Limb (tissue), 2 donors: ENCODE results near the gene CSAG2.

Experiments used
- DNase-seq, 2 donors: peaks; one replicate each; pipeline ENCODE4 v3.0.0-alpha.2; 2016; ENCODE audit errors: extremely low spot score in 2 of 2

CSAG2 gene

DNA sequence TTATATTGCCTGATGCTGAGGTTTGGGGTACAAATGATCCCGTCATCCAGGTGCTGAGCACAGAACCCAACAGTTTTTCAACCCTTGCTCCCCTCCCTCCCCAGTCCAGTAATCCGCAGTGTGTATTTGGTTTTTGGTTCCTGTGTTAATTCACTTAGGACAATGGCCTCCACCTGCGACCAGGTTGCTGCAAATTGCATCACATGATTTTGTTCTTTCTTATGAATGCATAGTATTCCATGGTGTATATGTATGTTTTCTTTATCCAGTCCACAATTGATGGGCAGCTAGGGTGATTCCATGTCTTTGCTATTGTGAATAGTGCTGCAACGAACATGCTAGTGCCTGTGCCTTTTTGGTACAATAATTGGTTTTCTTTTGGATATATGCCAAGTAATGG lies 46.0 kb downstream of the CSAG2 start:
- DNase-seq = no peak

DNA sequence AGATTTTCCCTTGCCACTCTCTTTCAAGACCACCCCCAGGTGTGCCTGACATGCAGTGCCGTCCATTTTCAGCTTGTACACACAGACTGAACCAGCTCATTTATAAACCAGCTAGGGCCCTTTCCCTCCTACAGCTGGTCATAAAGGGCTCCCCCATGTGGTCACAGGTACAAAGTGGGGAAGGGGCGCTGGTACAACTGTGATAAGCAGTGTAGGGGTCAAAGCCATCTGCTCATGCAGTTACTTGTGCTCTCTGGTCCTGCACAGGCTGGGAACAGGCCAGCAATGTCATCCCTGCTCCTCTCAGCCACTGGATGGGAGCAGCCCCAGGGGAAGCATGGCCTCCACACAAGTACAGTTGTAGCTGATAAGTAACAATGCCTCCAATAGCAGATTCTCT lies 50.8 kb downstream of the CSAG2 start:
- no peak for DNase-seq
